ENCODE measurements around the gene MTMR10.

GRCh38 chr15:31031471-31032067, 40.1 kb upstream of the MTMR10 start:
- TF ChIP-seq TAF1 (IDR thresholded peaks at IDR 0.05; ENCODE audit: low read depth) (no peak), EP300 (conservative IDR thresholded peaks at IDR 0.05; ENCODE audit: poor library complexity, severe bottlenecking) (no peak), CTCF (IDR thresholded peaks at IDR 0.05; ENCODE audit: poor library complexity, severe bottlenecking) (no peak), RAD21 (conservative IDR thresholded peaks at IDR 0.05) (no peak), MXI1 (conservative IDR thresholded peaks at IDR 0.05; ENCODE audit: poor library complexity, severe bottlenecking) (no peak), REST (IDR thresholded peaks at IDR 0.05; ENCODE audit: borderline replicate concordance) (no peak), EZH2 (IDR thresholded peaks at IDR 0.05; ENCODE audit: borderline replicate concordance, insufficient read depth, low read length, poor library complexity, severe bottlenecking) (no peak), POLR2AphosphoS5 (IDR thresholded peaks at IDR 0.05) (no peak), SMC3 (conservative IDR thresholded peaks at IDR 0.05; ENCODE audit: poor library complexity) (no peak)

All from neural cell (in vitro differentiated cells).